ENCODE results near the gene ADSL. TPM values are rescaled to one million over a fixed set of nuclear protein-coding genes. Genes with fewer than 3 reads are reported as not detected.

ADSL gene
- total and polyA plus RNA-seq, 2 donors (not counting 1 experiment from before 2014, with no cell fraction given) = 61.0 to 63.8 TPM

GRCh38 chr22:40415531-40416266 is 69.4 kb downstream of the ADSL start:
- peak overlapping the region; percentile 81 for H3K4me3 Mint-ChIP-seq
- Histone ChIP-seq H3K4me1 (ENCODE audit: control insufficient read depth in 2 of 2, insufficient read depth in 2 of 2, low read length in 2 of 2) (peaks cover 77 to 88% of the 10 kb centered on the region in 2 donors), H3K27me3 (replicated peaks in 1 of 4; ENCODE audit: control extremely low read depth in 1 of 4, control insufficient read depth in 3 of 4, insufficient read depth in 4 of 4, low read length in 3 of 4) (no peaks in the 10 kb centered on the region), H3K9me3 (ENCODE audit: control extremely low read depth in 1 of 3, control insufficient read depth in 2 of 3, insufficient read depth in 1 of 3, low read length in 2 of 3) (no peaks in the 10 kb centered on the region), H3K36me3 (replicated peaks in 1 of 2; ENCODE audit: control extremely low read depth in 1 of 2, control insufficient read depth in 1 of 2, extremely low read depth in 1 of 2, insufficient read depth in 2 of 2, low read length in 1 of 2) (peaks cover 0 to 55% of the 10 kb centered on the region in 2 experiments), H2AFZ (ENCODE audit: insufficient read depth, low read depth, low read length, poor library complexity, severe bottlenecking) (peak overlapping the region; percentile 9), H3K9ac (ENCODE audit: low read length) (peak overlapping the region; percentile 54), H4K20me1 (ENCODE audit: control insufficient read depth, insufficient read depth, low read length, poor library complexity, severe bottlenecking) (peaks cover 13% of the 10 kb centered on the region), H3K27ac (ENCODE audit: low read length in 2 of 2) (peak overlapping the region; percentile 61 to 80), H3K4me3 (ENCODE audit: control extremely low read depth in 1 of 5, extremely low read depth in 1 of 5, insufficient read depth in 1 of 5, low read depth in 2 of 5, low read length in 4 of 5) (peak overlapping the region; percentile 1 to 56 (median 34)), H3K79me2 (ENCODE audit: control insufficient read depth, insufficient read depth, low read length) (peaks cover 30% of the 10 kb centered on the region), H3K4me2 (replicated peaks; ENCODE audit: low read depth, low read length, poor library complexity, severe bottlenecking) (peak overlapping the region; percentile 76)
- H3K4me1 Mint-ChIP-seq = peaks cover 73% of the 10 kb centered on the region
- TF ChIP-seq, protein P1, sequence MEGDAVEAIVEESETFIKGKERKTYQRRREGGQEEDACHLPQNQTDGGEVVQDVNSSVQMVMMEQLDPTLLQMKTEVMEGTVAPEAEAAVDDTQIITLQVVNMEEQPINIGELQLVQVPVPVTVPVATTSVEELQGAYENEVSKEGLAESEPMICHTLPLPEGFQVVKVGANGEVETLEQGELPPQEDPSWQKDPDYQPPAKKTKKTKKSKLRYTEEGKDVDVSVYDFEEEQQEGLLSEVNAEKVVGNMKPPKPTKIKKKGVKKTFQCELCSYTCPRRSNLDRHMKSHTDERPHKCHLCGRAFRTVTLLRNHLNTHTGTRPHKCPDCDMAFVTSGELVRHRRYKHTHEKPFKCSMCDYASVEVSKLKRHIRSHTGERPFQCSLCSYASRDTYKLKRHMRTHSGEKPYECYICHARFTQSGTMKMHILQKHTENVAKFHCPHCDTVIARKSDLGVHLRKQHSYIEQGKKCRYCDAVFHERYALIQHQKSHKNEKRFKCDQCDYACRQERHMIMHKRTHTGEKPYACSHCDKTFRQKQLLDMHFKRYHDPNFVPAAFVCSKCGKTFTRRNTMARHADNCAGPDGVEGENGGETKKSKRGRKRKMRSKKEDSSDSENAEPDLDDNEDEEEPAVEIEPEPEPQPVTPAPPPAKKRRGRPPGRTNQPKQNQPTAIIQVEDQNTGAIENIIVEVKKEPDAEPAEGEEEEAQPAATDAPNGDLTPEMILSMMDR (IDR thresholded peaks at IDR 0.05) = no peak
- TF ChIP-seq EZH2 (IDR thresholded peaks at IDR 0.05; ENCODE audit: borderline replicate concordance, insufficient read depth, low read depth, low read length, poor library complexity, severe bottlenecking) = no peak
- ChIA-PET CTCF (interaction anchor here (0.6 to 7.2 kb wide), 14 partner anchors 10 to 238 kb away, joined by 3 to 51 read pairs (median 4); partner anchors contain the start of genes SGSM3 and TNRC6B), POLR2A (interaction anchor here (0.6 to 1.3 kb wide), 5 partner anchors 21 to 1383 kb away, joined by 3 to 11 read pairs (median 4); no protein-coding TSS in a partner anchor)
- intact Hi-C loops (cut with micrococcal nuclease) = loop anchor here (1.0 to 10.0 kb wide), 3 partner anchors 30 to 49 kb away; partner anchors contain the start of gene SGSM3
- no peaks in the 10 kb centered on the region for H3K27me3 Mint-ChIP-seq
- H3K9me3 Mint-ChIP-seq (ENCODE audit: insufficient read depth) = no peaks in the 10 kb centered on the region
- DNase-seq (peak; percentile 60), ATAC-seq (ENCODE audit: low read depth) (peak; percentile 34)
- WGBS (ENCODE audit: insufficient coverage) = 31% methylated on average over 19 of the region's 19 CpGs
- H3K27ac Mint-ChIP-seq = peak overlapping the region; percentile 92

DNA sequence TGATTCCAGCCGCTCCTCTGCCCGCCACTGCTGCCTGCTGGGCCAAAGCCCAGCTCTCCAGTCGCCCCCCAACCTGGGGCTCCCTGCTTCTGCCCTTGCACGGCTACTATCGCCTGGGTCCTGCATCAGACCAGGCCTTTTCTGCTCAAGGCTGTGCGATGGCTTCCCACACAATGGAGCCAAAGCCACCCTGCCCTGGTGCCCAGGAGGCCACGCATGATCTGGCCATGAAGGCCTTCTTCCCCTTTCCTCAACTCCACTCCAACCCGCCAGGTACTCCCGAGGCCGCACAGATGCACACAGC is 69.9 kb downstream of the ADSL start:
- peaks cover 77 to 88% of the 10 kb centered on the region in 2 donors for H3K4me1 ChIP-seq (ENCODE audit: control insufficient read depth in 2 of 2, insufficient read depth in 2 of 2, low read length in 2 of 2)
- Mint-ChIP-seq H3K4me3 (peak overlapping the region; percentile 81), H3K27ac (peak overlapping the region; percentile 92), H3K4me1 (peaks cover 75% of the 10 kb centered on the region), H3K27me3 (no peaks in the 10 kb centered on the region), H3K9me3 (ENCODE audit: insufficient read depth) (no peaks in the 10 kb centered on the region)
- H3K79me2 ChIP-seq (ENCODE audit: control insufficient read depth, insufficient read depth, low read length) = peaks cover 29% of the 10 kb centered on the region
- ChIA-PET POLR2A (no interaction called here), CTCF (interaction anchor here (0.6 to 7.2 kb wide), 7 partner anchors 15 to 109 kb away, joined by 3 to 51 read pairs (median 5); no protein-coding TSS in a partner anchor)
- 95% methylated on average over 10 of the region's 10 CpGs for WGBS (ENCODE audit: insufficient coverage)
- H3K4me2 ChIP-seq (replicated peaks; ENCODE audit: low read depth, low read length, poor library complexity, severe bottlenecking) = peak overlapping the region; percentile 76
- no peak for ATAC-seq (ENCODE audit: low read depth)
- H2AFZ ChIP-seq (ENCODE audit: insufficient read depth, low read depth, low read length, poor library complexity, severe bottlenecking) = no peak overlapping the region
- H3K4me3 ChIP-seq (ENCODE audit: control extremely low read depth in 1 of 5, extremely low read depth in 1 of 5, insufficient read depth in 1 of 5, low read depth in 2 of 5, low read length in 4 of 5) = no peak overlapping the region
- DNase-seq = no peak
- no peak overlapping the region for H3K9ac ChIP-seq (ENCODE audit: low read length)
- H3K27me3 ChIP-seq (replicated peaks in 1 of 4; ENCODE audit: control extremely low read depth in 1 of 4, control insufficient read depth in 3 of 4, insufficient read depth in 4 of 4, low read length in 3 of 4) = no peaks in the 10 kb centered on the region
- H3K9me3 ChIP-seq (ENCODE audit: control extremely low read depth in 1 of 3, control insufficient read depth in 2 of 3, insufficient read depth in 1 of 3, low read length in 2 of 3) = no peaks in the 10 kb centered on the region
- TF ChIP-seq EZH2 (IDR thresholded peaks at IDR 0.05; ENCODE audit: borderline replicate concordance, insufficient read depth, low read depth, low read length, poor library complexity, severe bottlenecking) = no peak
- intact Hi-C loops (cut with micrococcal nuclease) = loop anchor here (10.0 kb wide), 1 partner anchor 49 kb away; no protein-coding TSS in a partner anchor
- peaks cover 0 to 56% of the 10 kb centered on the region in 2 experiments for H3K36me3 ChIP-seq (replicated peaks in 1 of 2; ENCODE audit: control extremely low read depth in 1 of 2, control insufficient read depth in 1 of 2, extremely low read depth in 1 of 2, insufficient read depth in 2 of 2, low read length in 1 of 2)
- peak overlapping the region; percentile 61 to 80 for H3K27ac ChIP-seq (ENCODE audit: low read length in 2 of 2)
- H4K20me1 ChIP-seq (ENCODE audit: control insufficient read depth, insufficient read depth, low read length, poor library complexity, severe bottlenecking) = peaks cover 8% of the 10 kb centered on the region

Data from B cell (primary cell).